ENCODE measurements around the gene PDE6H.

PDE6H gene

GRCh38 chr12:15020156-15020555 lies 47.3 kb downstream of the PDE6H start:
- no peak overlapping the region for H3K9ac ChIP-seq (ENCODE audit: low read length)
- no peaks in the 10 kb centered on the region for H3K36me3 ChIP-seq (ENCODE audit: control insufficient read depth, insufficient read depth, low read length)
- H3K4me3 ChIP-seq (ENCODE audit: low read length): no peak overlapping the region
- no peaks in the 10 kb centered on the region for H3K9me3 ChIP-seq (ENCODE audit: control insufficient read depth, low read length)
- no peaks in the 10 kb centered on the region for H3K27me3 ChIP-seq (ENCODE audit: control insufficient read depth, insufficient read depth, low read length)
- no peaks in the 10 kb centered on the region for H3K4me1 ChIP-seq (ENCODE audit: control insufficient read depth, insufficient read depth, low read length)

Data from mucosa of stomach (tissue), 1 donor.